ENCODE measurements around the gene ZDHHC11. TPM values are rescaled to one million over a fixed set of nuclear protein-coding genes. Genes with fewer than 3 reads are reported as not detected.

ZDHHC11 gene
- total RNA-seq, 1 donor from 2014 or later = 73.0 TPM

GRCh38 chr5:873328-873727 lies 22.5 kb upstream of the ZDHHC11 start:
- Mint-ChIP-seq H3K36me3 (ENCODE audit: unreplicated experiment) (peaks cover 10% of the 10 kb centered on the region), H3K27ac (ENCODE audit: unreplicated experiment) (no peak overlapping the region), H3K9me3 (ENCODE audit: unreplicated experiment) (no peaks in the 10 kb centered on the region), H3K4me3 (ENCODE audit: unreplicated experiment) (no peak overlapping the region), H3K27me3 (ENCODE audit: unreplicated experiment) (no peaks in the 10 kb centered on the region), H3K4me1 (ENCODE audit: low read depth, unreplicated experiment) (no peaks in the 10 kb centered on the region)
- TF ChIP-seq CTCF (IDR thresholded peaks at IDR 0.05; ENCODE audit: partially characterized antibody, unreplicated experiment) = no peak
- DNase-seq = no peak

GRCh38 chr5:872301-872700 lies 21.5 kb upstream of the ZDHHC11 start:
- H3K36me3 Mint-ChIP-seq (ENCODE audit: unreplicated experiment) = peaks cover 10% of the 10 kb centered on the region
- DNase-seq = no peak
- no peaks in the 10 kb centered on the region for H3K4me1 Mint-ChIP-seq (ENCODE audit: low read depth, unreplicated experiment)
- TF ChIP-seq CTCF (IDR thresholded peaks at IDR 0.05; ENCODE audit: partially characterized antibody, unreplicated experiment) = no peak
- peaks cover 4% of the 10 kb centered on the region for H3K9me3 Mint-ChIP-seq (ENCODE audit: unreplicated experiment)
- no peaks in the 10 kb centered on the region for H3K27me3 Mint-ChIP-seq (ENCODE audit: unreplicated experiment)
- no peak overlapping the region for H3K27ac Mint-ChIP-seq (ENCODE audit: unreplicated experiment)
- H3K4me3 Mint-ChIP-seq (ENCODE audit: unreplicated experiment) = no peak overlapping the region

- H3K4me3 Mint-ChIP-seq (ENCODE audit: unreplicated experiment) = no peak overlapping the region
- H3K27ac Mint-ChIP-seq (ENCODE audit: unreplicated experiment) = no peak overlapping the region
- H3K36me3 Mint-ChIP-seq (ENCODE audit: unreplicated experiment) = peaks cover 10% of the 10 kb centered on the region
- H3K27me3 Mint-ChIP-seq (ENCODE audit: unreplicated experiment) = no peaks in the 10 kb centered on the region
- DNase-seq = no peak
- no peaks in the 10 kb centered on the region for H3K4me1 Mint-ChIP-seq (ENCODE audit: low read depth, unreplicated experiment)
- peaks cover 4% of the 10 kb centered on the region for H3K9me3 Mint-ChIP-seq (ENCODE audit: unreplicated experiment)
- TF ChIP-seq CTCF (IDR thresholded peaks at IDR 0.05; ENCODE audit: partially characterized antibody, unreplicated experiment) = no peak
These were observed 21.0 kb upstream of the ZDHHC11 start for GRCh38 chr5:871596-872298.

- no peak for TF ChIP-seq CTCF (IDR thresholded peaks at IDR 0.05; ENCODE audit: partially characterized antibody, unreplicated experiment)
- no peak for DNase-seq
- Mint-ChIP-seq H3K27ac (ENCODE audit: unreplicated experiment) (no peak overlapping the region), H3K4me1 (ENCODE audit: low read depth, unreplicated experiment) (no peaks in the 10 kb centered on the region), H3K9me3 (ENCODE audit: unreplicated experiment) (peaks cover 4% of the 10 kb centered on the region), H3K36me3 (ENCODE audit: unreplicated experiment) (peaks cover 10% of the 10 kb centered on the region), H3K27me3 (ENCODE audit: unreplicated experiment) (no peaks in the 10 kb centered on the region), H3K4me3 (ENCODE audit: unreplicated experiment) (no peak overlapping the region)
These were observed 20.2 kb upstream of the ZDHHC11 start for GRCh38 chr5:870956-871355.

- H3K4me3 Mint-ChIP-seq (ENCODE audit: unreplicated experiment) = no peak overlapping the region
- H3K9me3 Mint-ChIP-seq (ENCODE audit: unreplicated experiment) = peaks cover 4% of the 10 kb centered on the region
- H3K27me3 Mint-ChIP-seq (ENCODE audit: unreplicated experiment) = no peaks in the 10 kb centered on the region
- no peak for DNase-seq
- H3K36me3 Mint-ChIP-seq (ENCODE audit: unreplicated experiment) = peaks cover 5% of the 10 kb centered on the region
- no peak for TF ChIP-seq CTCF (IDR thresholded peaks at IDR 0.05; ENCODE audit: partially characterized antibody, unreplicated experiment)
- no peak overlapping the region for H3K27ac Mint-ChIP-seq (ENCODE audit: unreplicated experiment)
- H3K4me1 Mint-ChIP-seq (ENCODE audit: low read depth, unreplicated experiment) = peaks cover under 1% of the 10 kb centered on the region
These were observed 17.8 kb upstream of the ZDHHC11 start for GRCh38 chr5:868428-869135.

Measured in glutamatergic neuron (in vitro differentiated cells).